Mesendoderm (in vitro differentiated cells): ENCODE results near the gene ZFP92.

ENCODE experiments used
- DNase-seq: peaks from one replicate; pipeline ENCODE4 v3.0.0; 2013
- H2AK5ac ChIP-seq: 2 replicates; pipeline ENCODE4 v1.6.1; 2013; ENCODE audit warnings: low read length, inconsistent platforms
- H2BK120ac ChIP-seq: 2 replicates; pipeline ENCODE4 v1.6.1; 2013; ENCODE audit warnings: low read depth, mild to moderate bottlenecking, low read length, moderate library complexity, mixed read lengths
- H2BK15ac ChIP-seq: replicated peaks from 2 replicates; pipeline ENCODE4 v1.6.1; 2013; ENCODE audit warnings: low read depth, mild to moderate bottlenecking, moderate library complexity
- H2BK5ac ChIP-seq: 2 replicates; pipeline ENCODE4 v1.6.1; 2013; ENCODE audit warnings: low read length, inconsistent platforms
- H3K18ac ChIP-seq: 2 replicates; pipeline ENCODE4 v1.6.1; 2013; ENCODE audit warnings: mild to moderate bottlenecking, low read length, mixed read lengths
- H3K23ac ChIP-seq: one replicate; pipeline ENCODE4 v1.6.1; 2013; ENCODE audit warnings: low read length
- H3K27ac ChIP-seq: 2 replicates; pipeline ENCODE4 v1.5.1; 2013; ENCODE audit warnings: low read depth, mild to moderate bottlenecking, inconsistent platforms, low read length, moderate library complexity
- H3K27me3 ChIP-seq: 2 replicates; pipeline ENCODE4 v1.6.1; 2013; ENCODE audit warnings: low read length, control low read depth, mild to moderate bottlenecking, inconsistent platforms; ENCODE audit not compliant: insufficient read depth, poor library complexity
- H3K36me3 ChIP-seq: 2 replicates; pipeline ENCODE4 v1.6.1; 2013; ENCODE audit warnings: low read length, inconsistent platforms; ENCODE audit not compliant: control insufficient read depth, insufficient read depth
- H3K4ac ChIP-seq: one replicate; pipeline ENCODE4 v1.6.1; 2013; ENCODE audit warnings: low read depth, mild to moderate bottlenecking, low read length, moderate library complexity
- H3K4me1 ChIP-seq: 2 replicates; pipeline ENCODE4 v1.6.1; 2013; ENCODE audit warnings: low read depth, low read length, inconsistent platforms; ENCODE audit not compliant: control insufficient read depth
- H3K4me2 ChIP-seq: 2 replicates; pipeline ENCODE4 v1.6.1; 2013; ENCODE audit warnings: low read length
- H3K4me3 ChIP-seq: 2 replicates; pipeline ENCODE4 v1.5.1; 2013; ENCODE audit warnings: mild to moderate bottlenecking, low read length
- H3K56ac ChIP-seq: one replicate; pipeline ENCODE4 v1.6.1; 2013; ENCODE audit warnings: low read length
- H3K79me1 ChIP-seq: 2 replicates; pipeline ENCODE4 v1.6.1; 2013; ENCODE audit warnings: low read length, inconsistent platforms
- H3K79me2 ChIP-seq: 2 replicates; pipeline ENCODE4 v1.6.1; 2013; ENCODE audit warnings: mild to moderate bottlenecking, low read length; ENCODE audit not compliant: control insufficient read depth, insufficient read depth
- H3K9ac ChIP-seq: 2 replicates; pipeline ENCODE4 v1.6.1; 2013; ENCODE audit warnings: low read length, inconsistent platforms
- H4K5ac ChIP-seq: one replicate; pipeline ENCODE4 v1.6.1; 2013; ENCODE audit warnings: low read length
- H4K8ac ChIP-seq: one replicate; pipeline ENCODE4 v1.6.1; 2013; ENCODE audit warnings: low read depth, mild to moderate bottlenecking, control low read depth, low read length, moderate library complexity
- WGBS: extraction: QIAGEN DNeasy Blood & Tissue Kit; methylation state at CpG from one replicate; pipeline ENCODE4 v1.1.7; 2013; ENCODE audit warnings: low lambda C conversion rate, missing lambda C conversion rate; ENCODE audit not compliant: insufficient coverage; ENCODE audit errors: extremely low coverage; 5-methylcytosine and 5-hydroxymethylcytosine counted together

Gene ZFP92

GRCh38 chrX:153417637-153418036 is 6.4 kb downstream of the ZFP92 start:
- Histone ChIP-seq H3K4ac (no peak overlapping the region), H3K79me2 (no peaks in the 10 kb centered on the region), H3K36me3 (no peaks in the 10 kb centered on the region), H3K4me2 (no peak overlapping the region), H3K56ac (no peak overlapping the region), H3K27ac (no peak overlapping the region), H4K8ac (no peak overlapping the region), H2BK120ac (no peak overlapping the region), H4K5ac (no peak overlapping the region), H3K23ac (no peak overlapping the region), H2BK5ac (no peak overlapping the region), H2AK5ac (no peak overlapping the region), H3K79me1 (no peaks in the 10 kb centered on the region), H2BK15ac (no peak overlapping the region), H3K18ac (no peak overlapping the region), H3K27me3 (no peaks in the 10 kb centered on the region), H3K4me1 (no peaks in the 10 kb centered on the region), H3K9ac (no peak overlapping the region), H3K4me3 (no peak overlapping the region)
- no peak for DNase-seq
- no CpG with 5 or more reads among the region's 8 CpGs for WGBS

GRCh38 chrX:153420851-153421599 is 9.8 kb downstream of the ZFP92 start:
- Histone ChIP-seq H3K79me1 (no peaks in the 10 kb centered on the region), H2BK5ac (no peak overlapping the region), H3K9ac (no peak overlapping the region), H3K4me1 (no peaks in the 10 kb centered on the region), H3K27ac (no peak overlapping the region), H4K8ac (no peak overlapping the region), H2BK15ac (no peak overlapping the region), H3K4ac (no peak overlapping the region), H3K23ac (no peak overlapping the region), H3K4me2 (no peak overlapping the region), H3K36me3 (no peaks in the 10 kb centered on the region), H3K4me3 (no peak overlapping the region), H2AK5ac (no peak overlapping the region), H3K56ac (no peak overlapping the region), H2BK120ac (no peak overlapping the region), H3K79me2 (no peaks in the 10 kb centered on the region), H3K18ac (no peak overlapping the region), H4K5ac (no peak overlapping the region), H3K27me3 (no peaks in the 10 kb centered on the region)
- DNase-seq = no peak
- WGBS = no CpG with 5 or more reads among the region's 91 CpGs

GRCh38 chrX:153421856-153422255 is 10.6 kb downstream of the ZFP92 start:
- no peak overlapping the region for H4K5ac ChIP-seq
- no peak overlapping the region for H3K56ac ChIP-seq
- H3K79me2 ChIP-seq = no peaks in the 10 kb centered on the region
- H2BK15ac ChIP-seq = no peak overlapping the region
- H3K4me2 ChIP-seq = no peak overlapping the region
- no peak overlapping the region for H3K4me3 ChIP-seq
- no peak overlapping the region for H2AK5ac ChIP-seq
- H2BK120ac ChIP-seq = no peak overlapping the region
- H3K36me3 ChIP-seq = no peaks in the 10 kb centered on the region
- no peak overlapping the region for H4K8ac ChIP-seq
- no peak overlapping the region for H3K4ac ChIP-seq
- no peak overlapping the region for H3K27ac ChIP-seq
- H2BK5ac ChIP-seq = no peak overlapping the region
- WGBS = no CpG with 5 or more reads among the region's 18 CpGs
- H3K79me1 ChIP-seq = no peaks in the 10 kb centered on the region
- no peaks in the 10 kb centered on the region for H3K27me3 ChIP-seq
- no peak overlapping the region for H3K9ac ChIP-seq
- H3K18ac ChIP-seq = no peak overlapping the region
- no peak for DNase-seq
- no peak overlapping the region for H3K23ac ChIP-seq
- H3K4me1 ChIP-seq = no peaks in the 10 kb centered on the region

- Histone ChIP-seq H4K5ac (no peak overlapping the region), H3K4ac (no peak overlapping the region), H3K36me3 (no peaks in the 10 kb centered on the region), H3K79me2 (no peaks in the 10 kb centered on the region), H3K4me1 (no peaks in the 10 kb centered on the region), H2BK120ac (no peak overlapping the region), H2BK15ac (no peak overlapping the region), H3K4me3 (no peak overlapping the region), H4K8ac (no peak overlapping the region), H2BK5ac (no peak overlapping the region), H3K27ac (no peak overlapping the region), H2AK5ac (no peak overlapping the region), H3K27me3 (no peaks in the 10 kb centered on the region), H3K9ac (no peak overlapping the region), H3K4me2 (no peak overlapping the region), H3K56ac (no peak overlapping the region), H3K23ac (no peak overlapping the region), H3K18ac (no peak overlapping the region), H3K79me1 (no peaks in the 10 kb centered on the region)
- no peak for DNase-seq
- WGBS = no CpG with 5 or more reads among the region's 8 CpGs
Observed at GRCh38 chrX:153423652-153424051, 12.4 kb downstream of the ZFP92 start.

GRCh38 chrX:153426204-153426603 is 14.9 kb downstream of the ZFP92 start:
- H4K5ac ChIP-seq = no peak overlapping the region

GRCh38 chrX:153430796-153431195 is 19.5 kb downstream of the ZFP92 start:
- Histone ChIP-seq H4K5ac (no peak overlapping the region), H3K4me2 (no peak overlapping the region), H3K27me3 (no peaks in the 10 kb centered on the region), H3K36me3 (no peaks in the 10 kb centered on the region), H2BK5ac (no peak overlapping the region), H2BK120ac (no peak overlapping the region), H3K4ac (no peak overlapping the region), H3K56ac (no peak overlapping the region), H3K18ac (no peak overlapping the region), H3K4me1 (no peaks in the 10 kb centered on the region), H3K27ac (no peak overlapping the region), H3K4me3 (no peak overlapping the region), H2AK5ac (no peak overlapping the region), H4K8ac (no peak overlapping the region), H3K9ac (no peak overlapping the region), H3K79me1 (no peaks in the 10 kb centered on the region), H2BK15ac (no peak overlapping the region), H3K23ac (no peak overlapping the region), H3K79me2 (no peaks in the 10 kb centered on the region)
- DNase-seq = no peak
- no CpG with 5 or more reads among the region's 6 CpGs for WGBS

More at GRCh38 chrX:153426204-153426603, 14.9 kb downstream of the ZFP92 start:
- Histone ChIP-seq H3K79me2 (no peaks in the 10 kb centered on the region), H3K23ac (no peak overlapping the region), H3K27me3 (no peaks in the 10 kb centered on the region), H3K9ac (no peak overlapping the region), H2BK5ac (no peak overlapping the region), H3K4me3 (no peak overlapping the region), H3K27ac (no peak overlapping the region), H3K4me1 (no peaks in the 10 kb centered on the region), H3K18ac (no peak overlapping the region), H3K4me2 (no peak overlapping the region), H2BK120ac (no peak overlapping the region), H4K8ac (no peak overlapping the region), H3K4ac (no peak overlapping the region), H3K36me3 (no peaks in the 10 kb centered on the region), H2AK5ac (no peak overlapping the region), H3K79me1 (no peaks in the 10 kb centered on the region), H2BK15ac (no peak overlapping the region), H3K56ac (no peak overlapping the region)
- WGBS = no CpG with 5 or more reads among the region's 3 CpGs
- no peak for DNase-seq
